H1 (cell line): Measurements from ENCODE around the gene CHSY3. TPM values are rescaled to one million over a fixed set of nuclear protein-coding genes. Genes with fewer than 3 reads are reported as not detected.

Experiments used
- CTCF ChIA-PET: fragments of 300-600 bp; sonication (Branson Sonifier 250); formaldehyde crosslinking; loops from one replicate; lab custom pipeline; 2021; ENCODE audit not compliant: partially characterized antibody; lab: Charles Lee
- POLR2A ChIA-PET: fragments of 300-600 bp; sonication (Branson Sonifier 250); formaldehyde crosslinking; loops from one replicate; lab custom pipeline; 2021; ENCODE audit warnings: inconsistent platforms; ENCODE audit not compliant: partially characterized antibody; lab: Charles Lee
- DNase-seq, 2 experiments: peaks; one replicate each; pipeline versions ENCODE4 v3.0.0 to v3.0.0-alpha.2; 2010 to 2022; ENCODE audit warnings: low spot score in 2 of 2, low read depth in 1 of 2, mixed read lengths in 1 of 2
- FAIRE-seq: peaks from 2 replicates; lab custom pipeline; 2011; peaks lifted over from hg19 to GRCh38; lab: Jason Lieb, UNC
- H2AFZ ChIP-seq: 2 replicates; pipeline ENCODE4 v1.8.1; 2012; ENCODE audit warnings: low read length, inconsistent platforms
- H2AK5ac ChIP-seq: 2 replicates; pipeline ENCODE4 v1.6.1; 2013; ENCODE audit warnings: low read depth, low read length
- H2BK120ac ChIP-seq: replicated peaks from 2 replicates; pipeline ENCODE3; 2013; ENCODE audit warnings: low read depth, low read length, inconsistent platforms
- H2BK12ac ChIP-seq: 2 replicates; pipeline ENCODE4 v1.6.1; 2013; ENCODE audit warnings: low read depth, low read length
- H2BK15ac ChIP-seq: 2 replicates; pipeline ENCODE4 v1.6.1; 2013; ENCODE audit warnings: low read length
- H2BK20ac ChIP-seq: 2 replicates; pipeline ENCODE4 v1.6.1; 2013; ENCODE audit warnings: low read length
- H2BK5ac ChIP-seq: 2 replicates; pipeline ENCODE4 v1.6.1; 2013; ENCODE audit warnings: low read depth, low read length
- H3K14ac ChIP-seq: 2 replicates; pipeline ENCODE4 v1.6.1; 2013; ENCODE audit warnings: inconsistent platforms; ENCODE audit not compliant: insufficient read length
- H3K18ac ChIP-seq: 2 replicates; pipeline ENCODE4 v1.6.1; 2013; ENCODE audit warnings: low read length; ENCODE audit errors: extremely low read depth
- H3K23ac ChIP-seq: 2 replicates; pipeline ENCODE4 v1.6.1; 2013; ENCODE audit warnings: inconsistent platforms; ENCODE audit not compliant: insufficient read length
- H3K23me2 ChIP-seq: 2 replicates; pipeline ENCODE4 v1.6.1; 2013; ENCODE audit warnings: low read depth, low read length
- H3K27ac ChIP-seq: 2 replicates; pipeline ENCODE4 v1.6.1; 2011; ENCODE audit warnings: low read depth, low read length, inconsistent platforms
- H3K27me3 ChIP-seq, 4 experiments: replicated peaks in 1 of 4; 1 replicate in 1 of 4; 2 replicates in 3 of 4; pipeline versions ENCODE4 v1.6.1 to v1.8.1; 2011 to 2013; ENCODE audit warnings: low read length in 3 of 4, mild to moderate bottlenecking in 3 of 4, inconsistent platforms in 2 of 4, mixed read lengths in 2 of 4, moderate library complexity in 1 of 4; ENCODE audit not compliant: control insufficient read depth in 3 of 4, insufficient read depth in 3 of 4; ENCODE audit errors: extremely low read depth in 1 of 4
- H3K36me3 ChIP-seq, 4 experiments: 2 replicates each; pipeline versions ENCODE4 v1.6.1 to v1.8.1; 2011 to 2013; ENCODE audit warnings: mild to moderate bottlenecking in 4 of 4, low read length in 3 of 4, moderate library complexity in 2 of 4, control low read depth in 1 of 4, inconsistent platforms in 1 of 4; ENCODE audit not compliant: insufficient read depth in 4 of 4, control insufficient read depth in 2 of 4
- H3K4ac ChIP-seq: replicated peaks from 2 replicates; pipeline ENCODE3; 2013; ENCODE audit warnings: low read length, low read depth, mixed read lengths, inconsistent platforms; ENCODE audit not compliant: insufficient read length
- H3K4me1 ChIP-seq, 4 experiments: replicated peaks in 1 of 4; 1 replicate in 1 of 4; 2 replicates in 3 of 4; pipeline versions ENCODE4 v1.6.1 to v1.8.1; 2011 to 2013; ENCODE audit warnings: low read length in 3 of 4, inconsistent platforms in 2 of 4, mixed read lengths in 1 of 4; ENCODE audit not compliant: insufficient read depth in 4 of 4, control insufficient read depth in 3 of 4
- H3K4me2 ChIP-seq, 2 experiments: 2 replicates each; pipeline versions ENCODE4 v1.6.1 to v1.8.1; 2011 to 2013; ENCODE audit warnings: low read depth in 2 of 2, low read length in 2 of 2, control low read depth in 1 of 2, inconsistent platforms in 1 of 2, mild to moderate bottlenecking in 1 of 2; ENCODE audit not compliant: insufficient read depth in 1 of 2
- H3K4me3 ChIP-seq, 4 experiments: fragments of 200-600, 300-600 bp in 1 of 4; sonication (generic), shearing (Covaris generic), sonication (Bioruptor Twin) in 1 of 4; 2 replicates each; pipeline versions ENCODE4 v1.5.1 to v1.8.1; 2011 to 2016; ENCODE audit warnings: low read length in 4 of 4, low read depth in 3 of 4, control low read depth in 2 of 4, inconsistent platforms in 2 of 4, mild to moderate bottlenecking in 2 of 4, mixed read lengths in 1 of 4, moderate library complexity in 1 of 4; ENCODE audit not compliant: insufficient read depth in 2 of 4; ENCODE audit errors: extremely low read depth in 1 of 4
- H3K56ac ChIP-seq: replicated peaks from 2 replicates; pipeline ENCODE3; 2013; ENCODE audit warnings: low read depth, mild to moderate bottlenecking, mixed read lengths, low read length, inconsistent platforms; ENCODE audit not compliant: insufficient read length
- H3K79me1 ChIP-seq: 2 replicates; pipeline ENCODE4 v1.6.1; 2013; ENCODE audit warnings: low read depth, low read length, control low read depth
- H3K79me2 ChIP-seq, 2 experiments: 2 replicates each; pipeline versions ENCODE4 v1.6.1 to v1.8.1; 2012 to 2013; ENCODE audit warnings: low read length in 2 of 2, mild to moderate bottlenecking in 2 of 2, inconsistent platforms in 1 of 2; ENCODE audit not compliant: insufficient read depth in 2 of 2, control insufficient read depth in 1 of 2
- H3K9ac ChIP-seq, 4 experiments: replicated peaks in 1 of 4; 1 replicate in 1 of 4; 2 replicates in 3 of 4; pipeline versions ENCODE4 v1.6.1 to v1.8.1; 2011 to 2013; ENCODE audit warnings: low read depth in 3 of 4, low read length in 3 of 4, control low read depth in 2 of 4, mild to moderate bottlenecking in 2 of 4, moderate library complexity in 2 of 4, inconsistent platforms in 1 of 4; ENCODE audit errors: extremely low read depth in 1 of 4
- H3K9me3 ChIP-seq, 2 experiments: 2 replicates each; pipeline versions ENCODE4 v1.6.1 to v1.8.1; 2012 to 2013; ENCODE audit warnings: mild to moderate bottlenecking in 2 of 2, moderate library complexity in 2 of 2, control low read depth in 1 of 2, inconsistent platforms in 1 of 2, low read depth in 1 of 2, low read length in 1 of 2, mixed read lengths in 1 of 2; ENCODE audit not compliant: insufficient read depth in 2 of 2
- H4K20me1 ChIP-seq, 2 experiments: replicated peaks in 1 of 2; 2 replicates each; pipeline versions ENCODE3 to v1.8.1; 2011 to 2013; ENCODE audit warnings: inconsistent platforms in 2 of 2, low read length in 2 of 2, mild to moderate bottlenecking in 1 of 2; ENCODE audit not compliant: insufficient read depth in 2 of 2, control insufficient read depth in 1 of 2
- H4K5ac ChIP-seq: 2 replicates; pipeline ENCODE4 v1.6.1; 2013; ENCODE audit warnings: low read length, low read depth, mixed read lengths, inconsistent platforms; ENCODE audit not compliant: insufficient read length
- H4K8ac ChIP-seq: 2 replicates; pipeline ENCODE4 v1.8.0; 2013; ENCODE audit warnings: mild to moderate bottlenecking, moderate library complexity, low read length, inconsistent platforms; ENCODE audit not compliant: insufficient read depth; ENCODE audit errors: extremely low read depth
- H4K91ac ChIP-seq: replicated peaks from 2 replicates; pipeline ENCODE3; 2013; ENCODE audit warnings: low read length, mixed read lengths, inconsistent platforms; ENCODE audit not compliant: insufficient read length
- ATF2 ChIP-seq: IDR thresholded peaks from 2 replicates; pipeline ENCODE4 v1.6.1; 2012; ENCODE audit warnings: low read length, inconsistent platforms
- EZH2 ChIP-seq: fragments of 200-600 bp; sonication (generic); IDR thresholded peaks from 2 replicates; pipeline ENCODE4 v1.7.1; 2012; ENCODE audit warnings: low read depth, mild to moderate bottlenecking, moderate library complexity, low read length, inconsistent platforms; ENCODE audit not compliant: severe bottlenecking
- FOSL1 ChIP-seq: IDR thresholded peaks from 2 replicates; pipeline ENCODE4 v1.6.1; 2011; ENCODE audit warnings: mild to moderate bottlenecking, low read depth, low read length, moderate library complexity; ENCODE audit not compliant: insufficient read depth
- GABPA ChIP-seq: IDR thresholded peaks from 2 replicates; pipeline ENCODE4 v1.6.1; 2011; ENCODE audit warnings: mild to moderate bottlenecking, low read length, moderate library complexity, borderline replicate concordance; ENCODE audit not compliant: insufficient read depth
- HDAC2 ChIP-seq, 2 experiments: fragments of 300-600 bp in 1 of 2; sonication (generic) in 1 of 2; IDR thresholded peaks; 2 replicates each; pipeline ENCODE4 v1.6.1; 2011 to 2012; ENCODE audit warnings: low read depth in 2 of 2, low read length in 2 of 2, mild to moderate bottlenecking in 2 of 2, moderate library complexity in 2 of 2, borderline replicate concordance in 1 of 2, inconsistent platforms in 1 of 2
- JUND ChIP-seq: IDR thresholded peaks from 2 replicates; pipeline ENCODE4 v1.6.1; 2011; ENCODE audit warnings: mild to moderate bottlenecking, improper control_type of control experiment, low read length
- MAX ChIP-seq: IDR thresholded peaks from 2 replicates; pipeline ENCODE4 v1.6.1; 2012; ENCODE audit warnings: inconsistent platforms
- NRF1 ChIP-seq: IDR thresholded peaks from 2 replicates; pipeline ENCODE4 v1.6.1; 2011; ENCODE audit warnings: mild to moderate bottlenecking, low read depth, low read length, improper control_type of control experiment
- RBBP5 ChIP-seq: IDR thresholded peaks from 2 replicates; pipeline ENCODE4 v1.7.1; 2012; ENCODE audit warnings: low read depth, mild to moderate bottlenecking, inconsistent platforms, low read length, moderate library complexity, borderline replicate concordance
- RNF2 ChIP-seq: fragments of 200-900, 300-1000 bp; sonication (generic); IDR thresholded peaks from 2 replicates; pipeline ENCODE4 v1.7.1; 2016; ENCODE audit warnings: borderline replicate concordance, low read depth, mild to moderate bottlenecking, antibody characterized with exemption, low read length; ENCODE audit not compliant: poor library complexity, severe bottlenecking; ENCODE audit errors: missing control alignments
- SIRT6 ChIP-seq: IDR thresholded peaks from one replicate; pipeline ENCODE4 v1.7.1; 2012; ENCODE audit warnings: low read length, inconsistent platforms
- TAF1 ChIP-seq: IDR thresholded peaks from 2 replicates; pipeline ENCODE4 v1.6.1; 2011; ENCODE audit warnings: mild to moderate bottlenecking, low read depth, low read length
- WGBS, 2 experiments: shearing (Covaris generic) in 1 of 2; methylation state at CpG; one replicate each; pipeline versions ENCODE4 v1.1.6 to v1.1.7; 2013 to 2015; ENCODE audit warnings: low lambda C conversion rate in 2 of 2, mixed read lengths in 2 of 2, inconsistent platforms in 1 of 2, low coverage in 1 of 2, missing lambda C conversion rate in 1 of 2; ENCODE audit not compliant: insufficient replicate concordance in 2 of 2, insufficient coverage in 1 of 2, insufficient read length in 1 of 2; ENCODE audit errors: extremely low coverage in 1 of 2, missing lambda C conversion rate in 1 of 2; 5-methylcytosine and 5-hydroxymethylcytosine counted together
- polyA plus RNA-seq, 7 experiments: library from polyadenylated mRNA; depleted of rRNA in 3 of 7; stranded (reverse) in 5 of 7; unstranded in 2 of 7; fragments of >200 nt in 5 of 7; fragments of 200-250 nt in 2 of 7; gene quantifications; 1 replicate in 5 of 7; 2 replicates in 1 of 7; 4 replicates in 1 of 7; pipeline versions ENCODE4 v1.2.1 to v1.2.3, GENCODE V29; 2011 to 2013; ENCODE audit warnings: missing spikeins in 2 of 7, mixed read lengths in 2 of 7
- total RNA-seq: library from RNA; stranded (reverse); fragmentation: NEBNext Ultra II Directional; extraction: Animal tissue kit (Norgen Biotek cat#: 25700); gene quantifications from 2 replicates; pipeline ENCODE4 v1.2.1, GENCODE V29; 2021

CHSY3 gene
- total and polyA plus RNA-seq, 2 of the 8 experiments (the other 6 are each of a cell fraction or from before 2014, with no cell fraction given) = 0.24 to 1.8 TPM

- H3K18ac ChIP-seq = no peak overlapping the region
- H4K5ac ChIP-seq = no peak overlapping the region
- no peaks in the 10 kb centered on the region for H3K36me3 ChIP-seq
- no peak overlapping the region for H3K4me2 ChIP-seq
- no peaks in the 10 kb centered on the region for H3K4me1 ChIP-seq
- no peak overlapping the region for H3K14ac ChIP-seq
- H2AK5ac ChIP-seq = no peak overlapping the region
- no peaks in the 10 kb centered on the region for H3K23me2 ChIP-seq
- no peak overlapping the region for H3K23ac ChIP-seq
- H3K27me3 ChIP-seq = no peaks in the 10 kb centered on the region
- no peak overlapping the region for H3K4ac ChIP-seq
- H3K9me3 ChIP-seq = no peaks in the 10 kb centered on the region
- CTCF ChIA-PET = no interaction called here
- POLR2A ChIA-PET = no interaction called here
- no peak overlapping the region for H2BK15ac ChIP-seq
- no peak overlapping the region for H4K91ac ChIP-seq
- 92% methylated on average over 3 of the region's 3 CpGs; no CpG with 5 or more reads in 1 of the 2 experiments for WGBS, 2 experiments
- H3K27ac ChIP-seq = no peak overlapping the region
- no peak overlapping the region for H2BK20ac ChIP-seq
- FAIRE-seq (no peak), DNase-seq (no peak)
- no peak overlapping the region for H2BK5ac ChIP-seq
- H3K56ac ChIP-seq = no peak overlapping the region
- H4K8ac ChIP-seq = no peak overlapping the region
- H2BK120ac ChIP-seq = no peak overlapping the region
- no peaks in the 10 kb centered on the region for H4K20me1 ChIP-seq
- H2AFZ ChIP-seq = no peak overlapping the region
- no peaks in the 10 kb centered on the region for H3K79me1 ChIP-seq
- H3K4me3 ChIP-seq = no peak overlapping the region
- no peak overlapping the region for H3K9ac ChIP-seq
- H2BK12ac ChIP-seq = no peak overlapping the region
- no peaks in the 10 kb centered on the region for H3K79me2 ChIP-seq
- TF ChIP-seq EZH2 = no peak
- no peak for TF ChIP-seq TAF1
- TF ChIP-seq ATF2 = no peak
- no peak for TF ChIP-seq GABPA
- no peak for TF ChIP-seq RBBP5
- TF ChIP-seq MAX = no peak
- no peak for TF ChIP-seq SIRT6
- no peak for TF ChIP-seq JUND
- no peak for TF ChIP-seq FOSL1
- no peak for TF ChIP-seq HDAC2 (IDR thresholded peaks at IDR 0.05; ENCODE audit: borderline replicate concordance in 1 of 2, low read depth in 2 of 2, low read length in 2 of 2)
- no peak for TF ChIP-seq RNF2
- TF ChIP-seq NRF1 = no peak
Observed at GRCh38 chr5:130102375-130102774, 198.1 kb downstream of the CHSY3 start.
